Brain microvascular endothelial cell (primary cell): Measurements from ENCODE around the gene FGGY.

Source experiments
- DNase-seq: peaks from one replicate; pipeline ENCODE4 v3.0.0-alpha.2; 2020
- H3K27ac ChIP-seq: fragments of 250-450 bp; sonication (Bioruptor Pico); 2 replicates; pipeline ENCODE4 v1.5.1; 2020; ENCODE audit warnings: mild to moderate bottlenecking, moderate library complexity
- H3K27me3 ChIP-seq: fragments of 250-450 bp; sonication (Bioruptor Pico); replicated peaks from 2 replicates; pipeline ENCODE4 v1.5.1; 2020; ENCODE audit warnings: mild to moderate bottlenecking
- H3K36me3 ChIP-seq: fragments of 250-450 bp; sonication (Bioruptor Pico); replicated peaks from 2 replicates; pipeline ENCODE4 v1.5.1; 2020; ENCODE audit warnings: mild to moderate bottlenecking
- H3K4me3 ChIP-seq: 2 replicates; pipeline ENCODE4 v1.5.1; 2011; ENCODE audit warnings: low read depth, mild to moderate bottlenecking, control low read depth, low read length, moderate library complexity
- in situ Hi-C: cut with HindIII; loops from 2 replicates; pipeline ENCODE4 v1.10.0; 2017; ENCODE audit warnings: low sequenced_read_pairs, low pct_ligation_motif_present
- TF ChIP-seq, protein P1 (sequence below): IDR thresholded peaks from 2 replicates; pipeline ENCODE4 v1.5.1; 2011; ENCODE audit warnings: low read depth, mild to moderate bottlenecking, moderate library complexity, low read length, control low read depth, inconsistent platforms; ENCODE audit errors: missing control alignments

FGGY gene

DNA sequence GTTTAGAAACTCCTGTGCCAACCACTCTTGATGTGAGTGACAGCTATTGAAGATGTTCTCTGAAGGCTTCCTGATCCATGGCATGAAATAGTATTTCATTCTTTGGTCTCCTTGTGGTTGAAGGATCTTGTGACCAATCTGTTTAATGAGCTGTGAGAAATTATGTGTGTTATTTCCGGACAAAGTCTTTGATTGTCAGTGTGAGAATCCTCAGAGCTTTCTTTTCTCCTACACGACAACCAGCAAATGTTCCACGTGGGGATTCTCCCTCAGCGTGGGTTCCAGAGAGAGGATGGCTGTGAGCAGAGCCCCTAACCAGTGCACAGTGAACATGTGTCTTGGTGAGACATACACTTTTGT, 472.8 kb downstream of the FGGY start:
- in situ Hi-C loops = no loop called here
- TF ChIP-seq, protein P1, sequence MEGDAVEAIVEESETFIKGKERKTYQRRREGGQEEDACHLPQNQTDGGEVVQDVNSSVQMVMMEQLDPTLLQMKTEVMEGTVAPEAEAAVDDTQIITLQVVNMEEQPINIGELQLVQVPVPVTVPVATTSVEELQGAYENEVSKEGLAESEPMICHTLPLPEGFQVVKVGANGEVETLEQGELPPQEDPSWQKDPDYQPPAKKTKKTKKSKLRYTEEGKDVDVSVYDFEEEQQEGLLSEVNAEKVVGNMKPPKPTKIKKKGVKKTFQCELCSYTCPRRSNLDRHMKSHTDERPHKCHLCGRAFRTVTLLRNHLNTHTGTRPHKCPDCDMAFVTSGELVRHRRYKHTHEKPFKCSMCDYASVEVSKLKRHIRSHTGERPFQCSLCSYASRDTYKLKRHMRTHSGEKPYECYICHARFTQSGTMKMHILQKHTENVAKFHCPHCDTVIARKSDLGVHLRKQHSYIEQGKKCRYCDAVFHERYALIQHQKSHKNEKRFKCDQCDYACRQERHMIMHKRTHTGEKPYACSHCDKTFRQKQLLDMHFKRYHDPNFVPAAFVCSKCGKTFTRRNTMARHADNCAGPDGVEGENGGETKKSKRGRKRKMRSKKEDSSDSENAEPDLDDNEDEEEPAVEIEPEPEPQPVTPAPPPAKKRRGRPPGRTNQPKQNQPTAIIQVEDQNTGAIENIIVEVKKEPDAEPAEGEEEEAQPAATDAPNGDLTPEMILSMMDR = no peak
- Histone ChIP-seq H3K27ac (no peak overlapping the region), H3K27me3 (no peaks in the 10 kb centered on the region), H3K4me3 (no peak overlapping the region), H3K36me3 (no peaks in the 10 kb centered on the region)
- no peak for DNase-seq

GRCh38 chr1:59771361-59771760, 474.5 kb downstream of the FGGY start:
- no peak overlapping the region for H3K27ac ChIP-seq
- H3K36me3 ChIP-seq = no peaks in the 10 kb centered on the region
- H3K4me3 ChIP-seq = no peak overlapping the region
- H3K27me3 ChIP-seq = no peaks in the 10 kb centered on the region
- TF ChIP-seq, protein P1 = no peak
- in situ Hi-C loops = no loop called here
- DNase-seq = no peak

- Histone ChIP-seq H3K27me3 (no peaks in the 10 kb centered on the region), H3K36me3 (no peaks in the 10 kb centered on the region), H3K27ac (no peak overlapping the region), H3K4me3 (no peak overlapping the region)
- in situ Hi-C loops = no loop called here
- DNase-seq = no peak
- TF ChIP-seq, protein P1 = no peak
Observed at GRCh38 chr1:59775480-59775879, 478.6 kb downstream of the FGGY start.

- Histone ChIP-seq H3K27ac (no peak overlapping the region), H3K27me3 (no peaks in the 10 kb centered on the region), H3K4me3 (no peak overlapping the region), H3K36me3 (no peaks in the 10 kb centered on the region)
- in situ Hi-C loops = no loop called here
- TF ChIP-seq, protein P1 = peak; percentile 19
- no peak for DNase-seq
Observed at GRCh38 chr1:59776960-59777852, 480.3 kb downstream of the FGGY start.

- DNase-seq = no peak
- in situ Hi-C loops = no loop called here
- TF ChIP-seq, protein P1 = no peak
- Histone ChIP-seq H3K4me3 (no peak overlapping the region), H3K27ac (no peak overlapping the region), H3K27me3 (no peaks in the 10 kb centered on the region), H3K36me3 (no peaks in the 10 kb centered on the region)
Observed at GRCh38 chr1:59779949-59780348, 483.1 kb downstream of the FGGY start.

GRCh38 chr1:59788825-59789224, 491.9 kb downstream of the FGGY start:
- Histone ChIP-seq H3K36me3 (no peaks in the 10 kb centered on the region), H3K27me3 (no peaks in the 10 kb centered on the region), H3K4me3 (no peak overlapping the region), H3K27ac (no peak overlapping the region)
- TF ChIP-seq, protein P1 = no peak
- in situ Hi-C loops = no loop called here
- no peak for DNase-seq
